Heart right ventricle (tissue), 16 donors: ENCODE data around the gene CSMD2. TPM values are rescaled to one million over a fixed set of nuclear protein-coding genes. Genes with fewer than 3 reads are reported as not detected.

Source experiments
- ATAC-seq, 8 donors: fragments of 200-7000 bp; cut with Tn5 transposase; one replicate each; pipeline ENCODE4 v1.9.1; 2020; ENCODE audit warnings: mild to moderate bottlenecking in 8 of 8, moderate library complexity in 8 of 8, moderate number of reproducible peaks in 1 of 8
- DNase-seq, 2 donors: peaks; one replicate each; pipeline ENCODE4 v3.0.0-alpha.2; 2020
- H3K27ac ChIP-seq, 10 donors: fragments of 200-600 bp; sonication (generic) in 2 of 10; one replicate each; pipeline versions ENCODE4 v1.5.0 to v1.8.0; 2020 to 2022; ENCODE audit warnings: mild to moderate bottlenecking in 3 of 10
- H3K27me3 ChIP-seq, 7 donors: fragments of 200-600 bp; one replicate each; pipeline ENCODE4 v1.8.0; 2021 to 2022; ENCODE audit warnings: mild to moderate bottlenecking in 2 of 7
- H3K36me3 ChIP-seq, 9 donors: fragments of 200-600 bp; sonication (generic) in 1 of 9; one replicate each; pipeline versions ENCODE4 v1.5.0 to v1.8.0; 2020 to 2022; ENCODE audit warnings: mild to moderate bottlenecking in 2 of 9
- H3K4me1 ChIP-seq, 9 donors: fragments of 200-600 bp; sonication (generic) in 1 of 9; one replicate each; pipeline versions ENCODE4 v1.5.0 to v1.8.0; 2020 to 2022; ENCODE audit warnings: mild to moderate bottlenecking in 4 of 9
- H3K4me3 ChIP-seq, 10 donors: fragments of 200-600 bp; sonication (generic) in 2 of 10; one replicate each; pipeline versions ENCODE4 v1.5.0 to v1.8.0; 2020 to 2022; ENCODE audit warnings: mild to moderate bottlenecking in 7 of 10, moderate library complexity in 2 of 10
- H3K9me3 ChIP-seq, 11 donors: fragments of 200-600 bp in 10 of 11; sonication (generic) in 2 of 11; one replicate each; pipeline versions ENCODE4 v1.5.0 to v1.8.0; 2013 to 2022; ENCODE audit warnings: mild to moderate bottlenecking in 2 of 11, control low read depth in 1 of 11, moderate library complexity in 1 of 11
- whole genome bisulfite sequencing, 2 donors: extraction: QIAGEN DNeasy Blood & Tissue Kit; methylation state at CpG; one replicate each; pipeline ENCODE4 v1.1.7; 2013; ENCODE audit warnings: inconsistent platforms in 1 of 2; 5-methylcytosine and 5-hydroxymethylcytosine counted together
- intact Hi-C, 10 donors: fragments of 100-400 bp; cut with DNase I; formaldehyde crosslinking; loops; one replicate each; pipeline versions ENCODE4 v1.11.1 to v1.14.2; 2022
- polyA plus RNA-seq, 2 donors: library from polyadenylated mRNA; stranded (reverse); fragments of 200-250 nt; gene quantifications; one replicate each; pipeline ENCODE4 v1.2.3, GENCODE V29; 2013
- total RNA-seq, 10 donors: library from RNA; stranded (reverse); fragmentation: NEBNext Ultra II Directional in 3 of 10; extraction: Animal tissue kit (Norgen Biotek cat#: 25700) in 3 of 10; gene quantifications; one replicate each; pipeline versions ENCODE4 v1.2.1 to v1.2.4, GENCODE V29; 2021 to 2023
- TF ChIP-seq, protein P1 (sequence below), 9 donors: fragments of 200-600 bp; sonication (generic) in 2 of 9; IDR thresholded peaks; one replicate each; pipeline versions ENCODE4 v1.5.0 to v1.8.0; 2021 to 2022; ENCODE audit warnings: antibody characterized with exemption in 9 of 9, mild to moderate bottlenecking in 5 of 9, moderate library complexity in 1 of 9
- donor health status: Arrhythmogenic right ventricular cardiomyopathy.
- donor health status: ischemic (EF 13 %, LVEDD 7.1; RV severe dilation, severe dysfunction).
- donor health status: healthy with polysubstance abuse.
- donor health status: DM: no; HTN: yes; CAD: no.
- donor health status: DM: no; HTN: no; CAD: no.
- donor health status: ischemic (EF 25% LVEDD 6.9; RV normal size, moderate dysfunction).
- donor health status: ischemic (EF 25% LVEDD 5.7; RV mildly dilated, moderate dysfunction).
- donor health status: healthy.
- donor health status: DM: yes; HTN: yes; CAD: no.
- donor health status: Ischemic cardiomyopathy.
- donor health status: ischemic (EF 35%, LVEDD 5.7; RV mildly dilated, moderate dysfunction).
- donor health status: nonischemic (EF 11% LVEDD 7.7; RV severe dilation, severe dysfunction).
- donor health status: DM: yes; HTN: yes; CAD: no.
- donor health status: PGD.
- donor health status: ischemic (EF 29% LVEDD 5.4; RV normal size, mild dysfunction).
- donor health status: nonischemic (EF 23%, LVEDD 6.1; RV moderate dilation, normal function).

The CSMD2 gene
- total and polyA plus RNA-seq, 12 donors = 0.04 to 0.97 (median 0.14) TPM; not detected in 1

DNA sequence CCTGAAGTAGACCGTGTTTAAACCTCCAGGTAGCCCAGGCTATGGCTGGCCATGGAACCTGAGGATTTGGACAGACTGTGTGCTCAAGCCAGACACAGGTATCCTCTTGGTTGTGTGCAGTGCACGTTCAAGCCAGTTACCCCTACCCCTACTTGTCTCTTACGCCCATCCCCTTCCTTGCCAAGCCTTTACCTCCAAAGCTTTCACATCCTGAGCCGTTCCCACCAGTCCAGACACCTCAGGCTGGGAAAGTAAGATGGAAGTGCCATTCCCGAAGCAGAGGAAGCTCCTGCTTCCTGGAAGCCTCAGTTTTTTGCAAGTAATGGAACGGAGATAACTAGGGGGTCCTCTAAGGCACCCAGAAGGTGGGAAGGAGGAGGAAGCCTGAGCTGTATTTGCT, 342.6 kb downstream of the CSMD2 start:
- TF ChIP-seq, protein P1, sequence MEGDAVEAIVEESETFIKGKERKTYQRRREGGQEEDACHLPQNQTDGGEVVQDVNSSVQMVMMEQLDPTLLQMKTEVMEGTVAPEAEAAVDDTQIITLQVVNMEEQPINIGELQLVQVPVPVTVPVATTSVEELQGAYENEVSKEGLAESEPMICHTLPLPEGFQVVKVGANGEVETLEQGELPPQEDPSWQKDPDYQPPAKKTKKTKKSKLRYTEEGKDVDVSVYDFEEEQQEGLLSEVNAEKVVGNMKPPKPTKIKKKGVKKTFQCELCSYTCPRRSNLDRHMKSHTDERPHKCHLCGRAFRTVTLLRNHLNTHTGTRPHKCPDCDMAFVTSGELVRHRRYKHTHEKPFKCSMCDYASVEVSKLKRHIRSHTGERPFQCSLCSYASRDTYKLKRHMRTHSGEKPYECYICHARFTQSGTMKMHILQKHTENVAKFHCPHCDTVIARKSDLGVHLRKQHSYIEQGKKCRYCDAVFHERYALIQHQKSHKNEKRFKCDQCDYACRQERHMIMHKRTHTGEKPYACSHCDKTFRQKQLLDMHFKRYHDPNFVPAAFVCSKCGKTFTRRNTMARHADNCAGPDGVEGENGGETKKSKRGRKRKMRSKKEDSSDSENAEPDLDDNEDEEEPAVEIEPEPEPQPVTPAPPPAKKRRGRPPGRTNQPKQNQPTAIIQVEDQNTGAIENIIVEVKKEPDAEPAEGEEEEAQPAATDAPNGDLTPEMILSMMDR (IDR thresholded peaks at IDR 0.05) = no peak
- ATAC-seq (no peak), DNase-seq (no peak)
- intact Hi-C loops = no loop called here
- peaks cover 0 to 19% (median 4%) of the 10 kb centered on the region in 7 donors for H3K27me3 ChIP-seq
- no peaks in the 10 kb centered on the region for H3K9me3 ChIP-seq
- no peaks in the 10 kb centered on the region for H3K4me1 ChIP-seq
- no peak overlapping the region for H3K4me3 ChIP-seq
- H3K27ac ChIP-seq = no peak overlapping the region
- H3K36me3 ChIP-seq = no peaks in the 10 kb centered on the region
- 58 to 60% methylated on average over 6 of the region's 6 CpGs for WGBS, 2 donors

DNA sequence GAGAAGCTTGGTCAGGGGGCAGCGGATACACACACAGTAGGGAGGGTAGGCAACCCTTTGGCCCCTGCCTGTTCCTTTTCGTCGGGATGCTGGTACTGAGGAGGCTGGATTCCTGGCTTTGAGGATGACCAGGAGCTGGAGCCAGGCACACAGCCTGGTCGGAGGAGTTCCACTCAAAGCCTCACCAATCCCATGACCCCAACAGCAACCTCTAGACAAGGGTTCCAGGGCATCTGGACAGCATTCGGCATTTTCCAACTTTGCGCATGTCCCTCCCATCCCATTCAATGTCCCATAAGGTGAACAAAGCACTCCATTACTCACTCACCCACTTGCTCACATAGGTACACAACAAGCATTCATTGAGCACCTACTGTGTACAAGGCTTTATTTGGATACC, 343.7 kb downstream of the CSMD2 start:
- ATAC-seq (no peak), DNase-seq (no peak)
- H3K4me3 ChIP-seq = no peak overlapping the region
- H3K27ac ChIP-seq = no peak overlapping the region
- peaks cover 0 to 19% (median 4%) of the 10 kb centered on the region in 7 donors for H3K27me3 ChIP-seq
- H3K4me1 ChIP-seq = no peaks in the 10 kb centered on the region
- no peaks in the 10 kb centered on the region for H3K36me3 ChIP-seq
- H3K9me3 ChIP-seq = no peaks in the 10 kb centered on the region
- intact Hi-C loops = no loop called here
- TF ChIP-seq, protein P1 (IDR thresholded peaks at IDR 0.05) = no peak
- WGBS, 2 donors = 84 to 90% methylated on average over 6 of the region's 6 CpGs

DNA sequence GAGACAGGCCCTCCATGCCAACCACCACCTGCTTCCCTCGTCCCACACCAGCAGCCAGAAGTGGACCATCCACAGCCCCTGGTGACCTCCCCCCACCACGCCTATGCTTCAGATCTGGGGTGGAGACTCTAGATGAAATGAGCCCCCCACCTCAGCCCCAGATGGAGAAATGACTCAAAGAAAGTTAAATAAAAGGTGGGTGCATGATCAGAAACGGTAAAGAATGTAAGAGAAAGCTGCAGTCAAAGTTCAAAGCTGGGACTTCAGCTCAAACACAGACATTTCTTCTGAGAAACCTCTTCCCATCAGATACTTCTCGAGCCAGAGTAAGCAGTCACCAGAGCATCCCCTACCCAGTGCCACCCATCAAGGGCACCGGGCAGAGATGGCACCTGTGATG, 344.2 kb downstream of the CSMD2 start:
- H3K4me3 ChIP-seq = no peak overlapping the region
- ATAC-seq = no peak
- DNase-seq = no peak
- no peaks in the 10 kb centered on the region for H3K4me1 ChIP-seq
- H3K27me3 ChIP-seq = peaks cover 0 to 19% (median 4%) of the 10 kb centered on the region in 7 donors
- TF ChIP-seq, protein P1 (IDR thresholded peaks at IDR 0.05) = no peak
- intact Hi-C loops = no loop called here
- H3K27ac ChIP-seq = no peak overlapping the region
- no peaks in the 10 kb centered on the region for H3K9me3 ChIP-seq
- no peaks in the 10 kb centered on the region for H3K36me3 ChIP-seq
- WGBS, 2 donors = 74% methylated on average over 5 of the region's 5 CpGs

DNA sequence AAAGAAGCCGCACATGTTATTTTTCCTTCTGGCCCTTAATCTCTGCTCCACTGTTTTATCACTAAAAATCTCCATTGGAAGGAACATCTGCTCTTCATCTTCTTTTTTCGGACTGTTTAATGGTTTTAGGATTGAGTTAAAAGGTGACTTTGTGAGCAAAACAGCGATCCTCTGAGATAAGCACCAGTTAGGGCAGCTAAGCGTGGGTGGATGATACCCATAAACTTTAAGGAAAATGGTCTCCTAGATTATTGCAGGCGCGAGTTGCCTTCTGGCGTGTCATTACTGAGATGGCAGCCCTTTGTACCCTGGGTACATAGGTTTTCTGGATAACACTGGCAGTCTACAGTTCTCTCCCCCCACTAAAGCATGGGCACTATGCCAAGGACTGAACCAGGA, 345.1 kb downstream of the CSMD2 start:
- DNase-seq (no peak), ATAC-seq (no peak)
- Histone ChIP-seq H3K27ac (no peak overlapping the region), H3K4me1 (no peaks in the 10 kb centered on the region), H3K9me3 (no peaks in the 10 kb centered on the region), H3K36me3 (no peaks in the 10 kb centered on the region), H3K27me3 (peaks cover 0 to 19% (median 4%) of the 10 kb centered on the region in 7 donors), H3K4me3 (no peak overlapping the region)
- WGBS, 2 donors = 75% methylated on average over 7 of the region's 7 CpGs
- intact Hi-C loops = no loop called here
- TF ChIP-seq, protein P1 (IDR thresholded peaks at IDR 0.05) = no peak
